ENCODE measurements around the gene MED13. TPM values are rescaled to one million over a fixed set of nuclear protein-coding genes. Genes with fewer than 3 reads are reported as not detected.
A peak's percentile ranks its signal among the peaks of the same experiment; 100 is the strongest.

MED13 gene
- total RNA-seq, 1 donor from 2014 or later = 130 TPM

DNA sequence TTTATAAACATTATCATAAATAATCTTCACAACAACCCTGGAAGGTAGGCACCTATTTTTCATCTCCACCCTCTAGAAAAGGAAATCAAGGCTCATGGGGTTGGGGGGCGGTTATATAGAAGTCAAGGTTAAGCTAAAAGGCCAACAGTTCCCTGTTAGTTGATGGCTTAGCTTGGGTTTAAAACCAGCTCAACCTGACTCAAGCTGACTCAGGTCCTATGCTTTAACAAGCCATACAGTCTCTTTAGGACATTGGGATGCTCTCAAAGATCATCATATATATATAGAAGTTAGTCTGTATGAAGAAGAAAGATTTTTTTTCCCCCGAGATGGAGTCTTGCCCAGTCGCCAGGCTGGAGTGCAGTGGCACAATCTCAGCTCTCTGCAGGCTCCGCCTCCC lies 44.8 kb upstream of the MED13 start:
- no peak for DNase-seq
- H3K4me3 Mint-ChIP-seq (ENCODE audit: unreplicated experiment) = no peak overlapping the region
- TF ChIP-seq, protein P1, sequence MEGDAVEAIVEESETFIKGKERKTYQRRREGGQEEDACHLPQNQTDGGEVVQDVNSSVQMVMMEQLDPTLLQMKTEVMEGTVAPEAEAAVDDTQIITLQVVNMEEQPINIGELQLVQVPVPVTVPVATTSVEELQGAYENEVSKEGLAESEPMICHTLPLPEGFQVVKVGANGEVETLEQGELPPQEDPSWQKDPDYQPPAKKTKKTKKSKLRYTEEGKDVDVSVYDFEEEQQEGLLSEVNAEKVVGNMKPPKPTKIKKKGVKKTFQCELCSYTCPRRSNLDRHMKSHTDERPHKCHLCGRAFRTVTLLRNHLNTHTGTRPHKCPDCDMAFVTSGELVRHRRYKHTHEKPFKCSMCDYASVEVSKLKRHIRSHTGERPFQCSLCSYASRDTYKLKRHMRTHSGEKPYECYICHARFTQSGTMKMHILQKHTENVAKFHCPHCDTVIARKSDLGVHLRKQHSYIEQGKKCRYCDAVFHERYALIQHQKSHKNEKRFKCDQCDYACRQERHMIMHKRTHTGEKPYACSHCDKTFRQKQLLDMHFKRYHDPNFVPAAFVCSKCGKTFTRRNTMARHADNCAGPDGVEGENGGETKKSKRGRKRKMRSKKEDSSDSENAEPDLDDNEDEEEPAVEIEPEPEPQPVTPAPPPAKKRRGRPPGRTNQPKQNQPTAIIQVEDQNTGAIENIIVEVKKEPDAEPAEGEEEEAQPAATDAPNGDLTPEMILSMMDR (IDR thresholded peaks at IDR 0.05; ENCODE audit: partially characterized antibody, unreplicated experiment) = no peak
- H3K36me3 Mint-ChIP-seq (ENCODE audit: unreplicated experiment) = peaks cover 4% of the 10 kb centered on the region
- H3K4me1 Mint-ChIP-seq (ENCODE audit: low read depth, unreplicated experiment) = peaks cover 13% of the 10 kb centered on the region
- H3K27ac Mint-ChIP-seq (ENCODE audit: unreplicated experiment) = no peak overlapping the region
- peaks cover 2% of the 10 kb centered on the region for H3K9me3 Mint-ChIP-seq (ENCODE audit: unreplicated experiment)
- no peaks in the 10 kb centered on the region for H3K27me3 Mint-ChIP-seq (ENCODE audit: unreplicated experiment)

DNA sequence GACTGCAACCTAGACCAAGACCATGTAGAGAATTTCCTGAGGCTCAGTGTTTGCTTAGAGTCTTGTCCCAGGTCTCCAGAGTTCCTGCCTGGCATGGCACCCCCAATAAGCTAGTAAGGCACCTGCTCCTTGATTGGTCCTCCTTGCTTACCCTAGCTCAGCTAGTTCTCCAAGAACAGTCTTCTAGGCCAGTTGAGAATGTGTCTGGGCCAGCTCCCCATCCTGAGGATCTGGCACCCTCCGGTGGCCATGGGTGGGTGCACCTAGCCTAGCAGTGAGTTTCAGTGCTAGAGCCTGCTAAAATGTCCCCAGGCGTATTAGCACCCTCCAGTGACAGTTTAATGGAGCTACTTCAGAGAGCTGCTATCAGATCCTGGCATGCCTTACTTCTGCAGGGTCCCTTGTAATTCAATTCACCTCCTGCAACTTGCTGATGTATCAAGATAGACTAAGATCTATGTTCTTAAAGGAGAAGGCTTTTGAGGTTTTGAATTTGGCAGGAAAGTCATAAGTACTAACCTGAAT lies 44.4 kb upstream of the MED13 start:
- DNase-seq = peak; percentile 76
- H3K36me3 Mint-ChIP-seq (ENCODE audit: unreplicated experiment) = peaks cover 4% of the 10 kb centered on the region

DNA sequence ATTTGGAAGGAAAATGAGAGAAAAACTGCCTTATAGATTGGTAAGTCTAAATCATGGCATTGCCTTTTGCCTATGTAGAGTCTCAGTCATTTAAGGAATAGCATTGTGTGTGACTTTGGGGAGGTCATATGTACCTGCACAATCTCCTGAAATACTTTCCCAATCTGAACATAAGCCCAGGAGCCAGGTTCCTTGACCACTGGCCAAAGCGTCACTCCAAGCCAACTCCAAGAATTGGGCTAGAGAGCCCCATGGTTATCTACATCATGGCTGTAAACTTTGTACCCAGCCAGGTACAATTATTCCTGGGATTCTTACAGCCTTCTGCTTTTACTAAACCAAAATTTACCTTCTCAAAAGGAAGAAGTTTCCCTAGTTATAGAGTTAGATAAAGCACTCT lies 40.8 kb upstream of the MED13 start:
- DNase-seq = no peak
- Mint-ChIP-seq H3K4me1 (ENCODE audit: low read depth, unreplicated experiment) (peaks cover 15% of the 10 kb centered on the region), H3K36me3 (ENCODE audit: unreplicated experiment) (no peaks in the 10 kb centered on the region), H3K4me3 (ENCODE audit: unreplicated experiment) (peak overlapping the region; percentile 15), H3K27ac (ENCODE audit: unreplicated experiment) (no peak overlapping the region), H3K9me3 (ENCODE audit: unreplicated experiment) (peaks cover 2% of the 10 kb centered on the region), H3K27me3 (ENCODE audit: unreplicated experiment) (no peaks in the 10 kb centered on the region)
- TF ChIP-seq, protein P1 (IDR thresholded peaks at IDR 0.05; ENCODE audit: partially characterized antibody, unreplicated experiment) = no peak

More for the DNA sequence above, 44.4 kb upstream of the MED13 start:
- Mint-ChIP-seq H3K4me3 (ENCODE audit: unreplicated experiment) (no peak overlapping the region), H3K27me3 (ENCODE audit: unreplicated experiment) (no peaks in the 10 kb centered on the region), H3K27ac (ENCODE audit: unreplicated experiment) (peak overlapping the region; percentile 86), H3K4me1 (ENCODE audit: low read depth, unreplicated experiment) (peaks cover 13% of the 10 kb centered on the region), H3K9me3 (ENCODE audit: unreplicated experiment) (peaks cover 2% of the 10 kb centered on the region)
- TF ChIP-seq, protein P1 (IDR thresholded peaks at IDR 0.05; ENCODE audit: partially characterized antibody, unreplicated experiment) = peak; percentile 49

DNA sequence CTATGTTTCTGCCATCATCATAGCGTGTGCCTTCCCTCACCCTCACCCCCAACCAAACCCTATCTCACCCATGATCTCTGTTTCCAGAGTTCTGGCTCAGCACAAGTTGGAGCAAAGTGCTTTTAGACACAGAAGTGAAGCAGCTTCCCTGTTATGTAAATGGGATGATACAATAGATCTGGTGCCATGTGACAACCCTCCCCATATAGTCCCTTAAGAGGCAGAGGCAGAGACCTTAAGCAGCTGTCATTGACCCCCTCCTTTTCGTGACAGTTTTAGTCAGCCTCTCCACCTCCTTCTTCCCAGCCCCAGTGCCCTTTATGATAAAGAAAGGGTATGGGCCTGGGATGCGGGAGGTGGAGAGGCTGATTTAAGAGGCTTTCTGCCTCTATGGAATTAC lies 40.3 kb upstream of the MED13 start:
- TF ChIP-seq, protein P1 (IDR thresholded peaks at IDR 0.05; ENCODE audit: partially characterized antibody, unreplicated experiment) = no peak
- Mint-ChIP-seq H3K36me3 (ENCODE audit: unreplicated experiment) (no peaks in the 10 kb centered on the region), H3K27me3 (ENCODE audit: unreplicated experiment) (no peaks in the 10 kb centered on the region), H3K9me3 (ENCODE audit: unreplicated experiment) (peaks cover 2% of the 10 kb centered on the region), H3K27ac (ENCODE audit: unreplicated experiment) (peak overlapping the region; percentile 44), H3K4me1 (ENCODE audit: low read depth, unreplicated experiment) (peaks cover 15% of the 10 kb centered on the region), H3K4me3 (ENCODE audit: unreplicated experiment) (peak overlapping the region; percentile 15)
- no peak for DNase-seq

DNA sequence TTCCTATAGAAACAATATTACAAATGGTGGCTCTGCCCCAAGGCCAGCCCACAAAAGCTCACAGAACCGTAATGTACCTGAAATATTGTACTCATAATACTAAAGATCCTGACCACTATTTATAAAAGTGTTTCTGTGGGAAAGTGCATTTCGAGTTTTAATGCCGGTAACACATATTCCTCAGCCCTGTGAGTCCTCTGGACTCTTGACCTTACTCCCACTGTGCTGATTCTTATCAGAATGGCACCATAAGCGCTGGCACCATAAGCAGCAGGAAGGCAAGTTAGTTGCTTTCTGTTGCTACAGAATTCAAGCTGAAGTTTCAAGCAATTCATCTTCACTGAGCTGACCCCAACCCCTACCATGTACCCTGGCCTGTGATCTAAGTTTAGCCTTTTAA lies 36.4 kb upstream of the MED13 start:
- H3K9me3 Mint-ChIP-seq (ENCODE audit: unreplicated experiment) = peaks cover 1% of the 10 kb centered on the region
- H3K36me3 Mint-ChIP-seq (ENCODE audit: unreplicated experiment) = no peaks in the 10 kb centered on the region
- no peak for DNase-seq
- H3K4me3 Mint-ChIP-seq (ENCODE audit: unreplicated experiment) = no peak overlapping the region
- no peak overlapping the region for H3K27ac Mint-ChIP-seq (ENCODE audit: unreplicated experiment)
- peaks cover 2% of the 10 kb centered on the region for H3K27me3 Mint-ChIP-seq (ENCODE audit: unreplicated experiment)
- TF ChIP-seq, protein P1 (IDR thresholded peaks at IDR 0.05; ENCODE audit: partially characterized antibody, unreplicated experiment) = no peak
- peaks cover 9% of the 10 kb centered on the region for H3K4me1 Mint-ChIP-seq (ENCODE audit: low read depth, unreplicated experiment)

All from glutamatergic neuron (in vitro differentiated cells).